Adrenal gland (tissue), 12 donors: Measurements from ENCODE around the gene TDRD7. TPM values are rescaled to one million over a fixed set of nuclear protein-coding genes. Genes with fewer than 3 reads are reported as not detected.

Source experiments
- DNase-seq, 7 donors: peaks; one replicate each; pipeline ENCODE4 v3.0.0-alpha.2; 2019 to 2020
- H3K27ac ChIP-seq, 5 donors: fragments of 200-600 bp; sonication (generic) in 4 of 5; 1 replicate in 3 of 5; 2 replicates in 2 of 5; pipeline versions ENCODE4 v1.5.1 to v1.8.0; 2016 to 2020; ENCODE audit warnings: mild to moderate bottlenecking in 1 of 5
- H3K27me3 ChIP-seq: fragments of 200-600 bp; 2 replicates; pipeline ENCODE4 v1.8.0; 2021
- H3K36me3 ChIP-seq, 2 donors: fragments of 200-600 bp; replicated peaks in 1 of 2; 1 replicate in 1 of 2; 2 replicates in 1 of 2; pipeline versions ENCODE4 v1.5.1 to v1.8.0; 2018 to 2022
- H3K4me1 ChIP-seq, 2 donors: fragments of 200-600 bp; replicated peaks in 1 of 2; 1 replicate in 1 of 2; 2 replicates in 1 of 2; pipeline versions ENCODE4 v1.5.1 to v1.8.0; 2018 to 2021
- H3K4me3 ChIP-seq, 4 donors: fragments of 200-600 bp; sonication (generic) in 3 of 4; one replicate each; pipeline ENCODE4 v1.5.1; 2016 to 2018
- H3K9me3 ChIP-seq, 3 donors: fragments of 200-600 bp; sonication (generic) in 1 of 3; replicated peaks in 1 of 3; 1 replicate in 2 of 3; 2 replicates in 1 of 3; pipeline versions ENCODE4 v1.5.1 to v1.8.0; 2016 to 2021
- POLR2A ChIP-seq, 2 donors: fragments of 450-650 bp; IDR thresholded peaks; one replicate each; pipeline ENCODE4 v1.6.1; 2017; ENCODE audit warnings: antibody characterized with exemption in 2 of 2, mild to moderate bottlenecking in 2 of 2, moderate library complexity in 1 of 2
- WGBS, 4 donors: extraction: QIAGEN DNeasy Blood & Tissue Kit in 2 of 4; methylation state at CpG; one replicate each; pipeline versions ENCODE4 v1.1.5 to v1.1.7; 2013 to 2017; 5-methylcytosine and 5-hydroxymethylcytosine counted together
- intact Hi-C, 2 donors: fragments of 100-400 bp; cut with DNase I; formaldehyde crosslinking; loops; one replicate each; pipeline versions ENCODE4 v1.14.1 to v1.15.0; 2022 to 2023
- polyA plus RNA-seq, 3 donors: library from polyadenylated mRNA; stranded (reverse); fragments of 200-250 nt in 2 of 3; fragments of 350-450 nt in 1 of 3; fragmentation: Illumina TruSeq in 1 of 3; extraction: RNeasy Lipid Tissue Mini Kit (QIAGEN cat#74804) in 1 of 3; gene quantifications; one replicate each; pipeline ENCODE4 v1.2.3, GENCODE V29; 2013 to 2014
- total RNA-seq, 9 donors: library from RNA; depleted of rRNA in 4 of 9; stranded (reverse); fragments of >200 nt in 4 of 9; fragments of 120-200 nt in 1 of 9; fragmentation: NEBNext Ultra II Directional in 1 of 9; extraction: Animal tissue kit (Norgen Biotek cat#: 25700) in 1 of 9; gene quantifications; one replicate each; pipeline versions ENCODE4 v1.1.0 to v1.2.4, GENCODE V29; 2013 to 2023
- TF ChIP-seq, protein P1 (sequence below), 6 experiments: fragments of 450-650 bp in 4 of 6; fragments of 200-600 bp in 2 of 6; sonication (generic) in 1 of 6; IDR thresholded peaks; 1 replicate in 5 of 6; 2 replicates in 1 of 6; pipeline versions ENCODE4 v1.5.1 to v1.8.0; 2016 to 2021; ENCODE audit warnings: antibody characterized with exemption in 6 of 6, mild to moderate bottlenecking in 2 of 6, moderate library complexity in 1 of 6
- donor health status: healthy with polysubstance abuse.
- donor health status: Bipolar disorder and iron deficiency.
- donor health status: DM: yes; HTN: yes; CAD: no.
- donor health status: DM: no; HTN: no; CAD: no.
- donor health status: DM: no; HTN: no; CAD: no.
- donor health status: DM: yes; HTN: yes; CAD: no.

The TDRD7 gene
- total and polyA plus RNA-seq, 12 donors = 5.2 to 13.3 (median 9.2) TPM

DNA sequence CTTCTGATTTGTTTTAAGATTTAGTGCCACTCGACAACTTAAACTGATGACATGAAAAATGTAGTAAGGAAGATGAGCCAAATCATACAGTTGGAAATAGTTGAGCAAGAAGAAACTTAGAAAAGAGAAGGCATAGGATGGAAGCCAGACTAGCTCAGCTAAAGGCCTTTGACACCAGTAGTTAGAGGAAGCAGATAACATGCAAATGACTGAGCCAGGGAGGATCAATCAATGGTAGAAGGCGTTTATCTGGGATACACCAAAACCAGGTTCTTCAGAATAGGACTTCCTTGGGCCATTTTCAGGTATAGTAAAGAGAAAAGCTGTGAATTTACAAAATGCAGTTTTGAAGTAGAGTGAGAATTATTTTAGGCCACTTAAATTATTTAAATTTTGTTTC, 3.2 kb downstream of the TDRD7 start:
- TF ChIP-seq, protein P1, sequence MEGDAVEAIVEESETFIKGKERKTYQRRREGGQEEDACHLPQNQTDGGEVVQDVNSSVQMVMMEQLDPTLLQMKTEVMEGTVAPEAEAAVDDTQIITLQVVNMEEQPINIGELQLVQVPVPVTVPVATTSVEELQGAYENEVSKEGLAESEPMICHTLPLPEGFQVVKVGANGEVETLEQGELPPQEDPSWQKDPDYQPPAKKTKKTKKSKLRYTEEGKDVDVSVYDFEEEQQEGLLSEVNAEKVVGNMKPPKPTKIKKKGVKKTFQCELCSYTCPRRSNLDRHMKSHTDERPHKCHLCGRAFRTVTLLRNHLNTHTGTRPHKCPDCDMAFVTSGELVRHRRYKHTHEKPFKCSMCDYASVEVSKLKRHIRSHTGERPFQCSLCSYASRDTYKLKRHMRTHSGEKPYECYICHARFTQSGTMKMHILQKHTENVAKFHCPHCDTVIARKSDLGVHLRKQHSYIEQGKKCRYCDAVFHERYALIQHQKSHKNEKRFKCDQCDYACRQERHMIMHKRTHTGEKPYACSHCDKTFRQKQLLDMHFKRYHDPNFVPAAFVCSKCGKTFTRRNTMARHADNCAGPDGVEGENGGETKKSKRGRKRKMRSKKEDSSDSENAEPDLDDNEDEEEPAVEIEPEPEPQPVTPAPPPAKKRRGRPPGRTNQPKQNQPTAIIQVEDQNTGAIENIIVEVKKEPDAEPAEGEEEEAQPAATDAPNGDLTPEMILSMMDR (IDR thresholded peaks at IDR 0.05) = no peak
- TF ChIP-seq POLR2A (IDR thresholded peaks at IDR 0.05) = no peak
- no peaks in the 10 kb centered on the region for H3K9me3 ChIP-seq
- no peak overlapping the region for H3K27ac ChIP-seq
- no peak for DNase-seq
- no peak overlapping the region for H3K4me3 ChIP-seq
- no peaks in the 10 kb centered on the region for H3K36me3 ChIP-seq
- H3K4me1 ChIP-seq = peaks cover 0 to 16% of the 10 kb centered on the region in 2 donors
- H3K27me3 ChIP-seq = no peaks in the 10 kb centered on the region
- 66 to 73% (median 71%) methylated on average over 2 of the region's 2 CpGs for WGBS, 4 donors
- intact Hi-C loops = loop anchor here in 1 of 2 donors (10.0 kb wide), 1 partner anchor 200 kb away; no protein-coding TSS in a partner anchor

DNA sequence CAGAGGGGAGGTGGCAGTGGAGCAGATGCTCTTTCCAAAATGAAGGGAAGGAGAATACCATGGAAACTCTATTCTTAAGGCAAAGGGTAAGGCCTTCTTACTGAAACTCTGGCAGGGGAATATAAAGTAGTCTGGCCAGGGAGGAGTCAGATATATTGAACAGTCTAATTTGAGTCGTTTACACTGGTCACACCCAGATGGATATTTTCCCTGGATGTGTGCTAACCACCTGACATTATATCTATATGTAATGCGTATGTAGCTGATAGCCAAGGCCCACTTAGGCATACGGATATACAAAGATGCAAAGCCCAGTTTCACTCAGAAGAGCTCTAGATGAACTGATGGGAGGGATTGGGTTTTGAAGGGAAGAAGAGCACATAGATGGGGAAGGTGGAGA, 7.0 kb downstream of the TDRD7 start:
- Histone ChIP-seq H3K27me3 (no peaks in the 10 kb centered on the region), H3K27ac (no peak overlapping the region), H3K4me1 (peaks cover 0 to under 1% of the 10 kb centered on the region in 2 donors), H3K9me3 (peaks cover 0 to 3% (median 0%) of the 10 kb centered on the region in 3 donors), H3K4me3 (no peak overlapping the region), H3K36me3 (no peaks in the 10 kb centered on the region)
- DNase-seq = no peak
- WGBS, 4 donors = 93 to 95% (median 94%) methylated on average over 3 of the region's 3 CpGs
- TF ChIP-seq, protein P1 (IDR thresholded peaks at IDR 0.05) = no peak
- no peak for TF ChIP-seq POLR2A (IDR thresholded peaks at IDR 0.05)
- intact Hi-C loops = loop anchor here in 1 of 2 donors (10.0 kb wide), 1 partner anchor 196 kb away; no protein-coding TSS in a partner anchor

GRCh38 chr9:97419309-97419867, 7.5 kb downstream of the TDRD7 start:
- DNase-seq = no peak
- no peaks in the 10 kb centered on the region for H3K4me1 ChIP-seq
- H3K27me3 ChIP-seq = no peaks in the 10 kb centered on the region
- 45 to 56% (median 51%) methylated on average over 2 of the region's 2 CpGs for WGBS, 4 donors
- no peaks in the 10 kb centered on the region for H3K36me3 ChIP-seq
- H3K9me3 ChIP-seq = peaks cover 0 to 3% (median 0%) of the 10 kb centered on the region in 3 donors
- H3K4me3 ChIP-seq = no peak overlapping the region
- no peak overlapping the region for H3K27ac ChIP-seq
- no peak for TF ChIP-seq POLR2A (IDR thresholded peaks at IDR 0.05)
- TF ChIP-seq, protein P1 (IDR thresholded peaks at IDR 0.05) = no peak
- intact Hi-C loops = loop anchor here in 1 of 2 donors (10.0 kb wide), 1 partner anchor 195 kb away; no protein-coding TSS in a partner anchor

- Histone ChIP-seq H3K27ac (no peak overlapping the region), H3K4me3 (no peak overlapping the region), H3K9me3 (peaks cover 0 to 3% (median 0%) of the 10 kb centered on the region in 3 donors), H3K27me3 (no peaks in the 10 kb centered on the region), H3K4me1 (no peaks in the 10 kb centered on the region), H3K36me3 (no peaks in the 10 kb centered on the region)
- intact Hi-C loops = no loop called here
- TF ChIP-seq POLR2A (IDR thresholded peaks at IDR 0.05) = no peak
- TF ChIP-seq, protein P1 (IDR thresholded peaks at IDR 0.05) = no peak
- no peak for DNase-seq
- 92 to 99% (median 96%) methylated on average over 4 of the region's 4 CpGs for WGBS, 4 donors
Measured at GRCh38 chr9:97425336-97425972, 13.6 kb downstream of the TDRD7 start.
